Spleen (tissue), 11 donors: ENCODE results near the gene UNC45B. TPM values are rescaled to one million over a fixed set of nuclear protein-coding genes. Genes with fewer than 3 reads are reported as not detected.

Experiments
- DNase-seq: peaks from one replicate; pipeline ENCODE4 v3.0.0-alpha.2; 2020
- H3K27ac ChIP-seq, 8 donors: fragments of 200-600 bp; sonication (generic) in 7 of 8; 1 replicate in 4 of 8; 2 replicates in 4 of 8; pipeline versions ENCODE4 v1.5.0 to v1.8.0; 2016 to 2021; ENCODE audit warnings: inconsistent platforms in 4 of 8, mild to moderate bottlenecking in 4 of 8, moderate library complexity in 1 of 8
- H3K27me3 ChIP-seq, 7 donors: fragments of 200-600 bp; sonication (generic) in 6 of 7; replicated peaks in 1 of 7; 1 replicate in 4 of 7; 2 replicates in 3 of 7; pipeline versions ENCODE4 v1.5.0 to v1.8.0; 2016 to 2021; ENCODE audit warnings: inconsistent platforms in 3 of 7, mild to moderate bottlenecking in 1 of 7
- H3K36me3 ChIP-seq, 6 donors: fragments of 200-600 bp; sonication (generic) in 5 of 6; 1 replicate in 4 of 6; 2 replicates in 2 of 6; pipeline versions ENCODE4 v1.5.0 to v1.8.0; 2016 to 2021; ENCODE audit warnings: inconsistent platforms in 2 of 6
- H3K4me1 ChIP-seq, 6 donors: fragments of 200-600 bp; sonication (generic) in 5 of 6; 1 replicate in 3 of 6; 2 replicates in 3 of 6; pipeline versions ENCODE4 v1.5.0 to v1.8.0; 2016 to 2021; ENCODE audit warnings: inconsistent platforms in 3 of 6
- H3K4me3 ChIP-seq, 8 donors: fragments of 200-600 bp; sonication (generic) in 7 of 8; 1 replicate in 4 of 8; 2 replicates in 4 of 8; pipeline versions ENCODE4 v1.5.0 to v1.8.0; 2016 to 2021; ENCODE audit warnings: inconsistent platforms in 4 of 8, mild to moderate bottlenecking in 4 of 8, moderate library complexity in 2 of 8
- H3K9me3 ChIP-seq, 8 donors: fragments of 200-600 bp; sonication (generic) in 7 of 8; 1 replicate in 4 of 8; 2 replicates in 4 of 8; pipeline versions ENCODE4 v1.5.0 to v1.8.0; 2016 to 2021; ENCODE audit warnings: inconsistent platforms in 4 of 8
- CTCF ChIP-seq, 11 experiments: fragments of 200-600 bp in 7 of 11; fragments of 450-650 bp in 4 of 11; sonication (generic) in 4 of 11; IDR thresholded peaks in 8 of 11; conservative IDR thresholded peaks in 3 of 11; 1 replicate in 7 of 11; 2 replicates in 4 of 11; pipeline versions ENCODE4 v1.4.0 to v1.8.0; 2016 to 2021; ENCODE audit warnings: antibody characterized with exemption in 11 of 11, inconsistent platforms in 4 of 11, mild to moderate bottlenecking in 1 of 11
- POLR2A ChIP-seq, 3 donors: fragments of 450-650 bp; IDR thresholded peaks; one replicate each; pipeline ENCODE4 v1.5.1; 2017; ENCODE audit warnings: antibody characterized with exemption in 3 of 3, mild to moderate bottlenecking in 1 of 3
- POLR2AphosphoS5 ChIP-seq, 3 donors: sonication (generic); formaldehyde crosslinking; IDR thresholded peaks; one replicate each; pipeline ENCODE4 v1.5.1; 2017; ENCODE audit warnings: antibody characterized with exemption in 3 of 3
- WGBS, 5 donors: extraction: QIAGEN DNeasy Blood & Tissue Kit in 3 of 5; methylation state at CpG; one replicate each; pipeline versions ENCODE4 v1.1.5 to v1.1.7; 2013 to 2018; 5-methylcytosine and 5-hydroxymethylcytosine counted together
- intact Hi-C: fragments of 100-400 bp; cut with DNase I; formaldehyde crosslinking; loops from one replicate; pipeline ENCODE4 v1.15.0; 2023; ENCODE audit warnings: low total_unique reads
- polyA plus RNA-seq, 3 donors: library from polyadenylated mRNA; stranded (reverse); fragments of 200-250 nt; gene quantifications; one replicate each; pipeline ENCODE4 v1.2.1, GENCODE V29; 2013
- total RNA-seq, 7 donors: library from RNA; depleted of rRNA in 3 of 7; stranded (reverse); fragments of >200 nt in 3 of 7; fragmentation: NEBNext Ultra II Directional in 4 of 7; extraction: Animal tissue kit (Norgen Biotek cat#: 25700) in 4 of 7; gene quantifications; one replicate each; pipeline versions ENCODE4 v1.1.0 to v1.2.1, GENCODE V29; 2016 to 2021
- donor health status: healthy with polysubstance abuse.
- donor health status: DM: no; HTN: no; CAD: no; lungs with moderate emphysema.
- donor health status: DM: no; HTN: no; CAD: no.
- donor health status: Bipolar disorder and iron deficiency.
- donor health status: healthy.
- donor health status: DM: no; HTN: no; CAD: no.
- donor health status: DM: yes; HTN: yes; CAD: no.

The UNC45B gene
- total and polyA plus RNA-seq, 10 donors, result 0.08 to 3.9 (median 1.8) TPM

- Histone ChIP-seq H3K4me3 (peak within 1 kb of the TSS; percentile 89 to 100 (median 98)), H3K9me3 (no peaks in the 10 kb centered on the region), H3K36me3 (peaks cover 2 to 32% (median 26%) of the 10 kb centered on the region in 6 donors), H3K27ac (peak within 1 kb of the TSS in 6 of 8 donors; percentile 15 to 74 (median 59)), H3K27me3 (no peaks in the 10 kb centered on the region), H3K4me1 (peaks cover 6 to 40% (median 27%) of the 10 kb centered on the region in 6 donors)
- 0 to 1% (median 0%) methylated on average over 32 to 65 of the region's 65 CpGs for WGBS, 5 donors
- peak; percentile 97 for DNase-seq
- TF ChIP-seq CTCF (IDR thresholded peaks at IDR 0.05 in 8 of 11, conservative IDR thresholded peaks at IDR 0.05 in 3 of 11) (peak; percentile 77 to 97 (median 94)), POLR2AphosphoS5 (IDR thresholded peaks at IDR 0.05) (peak; percentile 80 to 90 (median 82)), POLR2A (IDR thresholded peaks at IDR 0.05) (no peak)
- intact Hi-C loops, result no loop called here
Observed at GRCh38 chr17:35141681-35142466, 5.7 kb upstream of the UNC45B start, which contains the start of gene NLE1. NLE1 (minus strand) TSS chr17:35142303; CDS start chr17:35142275, 28 bp downstream.

- WGBS, 5 donors, result 64 to 70% (median 65%) methylated on average over 8 of the region's 8 CpGs
- Histone ChIP-seq H3K9me3 (no peaks in the 10 kb centered on the region), H3K4me3 (peak overlapping the region in 6 of 8 donors; percentile 89 to 100 (median 98)), H3K27ac (peak overlapping the region in 4 of 8 donors; percentile 57 to 74 (median 67)), H3K36me3 (peaks cover 0 to 26% (median 20%) of the 10 kb centered on the region in 6 donors), H3K27me3 (no peaks in the 10 kb centered on the region), H3K4me1 (peaks cover 6 to 45% (median 29%) of the 10 kb centered on the region in 6 donors)
- TF ChIP-seq POLR2A (IDR thresholded peaks at IDR 0.05) (no peak), POLR2AphosphoS5 (IDR thresholded peaks at IDR 0.05) (no peak), CTCF (IDR thresholded peaks at IDR 0.05 in 8 of 11, conservative IDR thresholded peaks at IDR 0.05 in 3 of 11) (peak in 4 of 11 experiments; percentile 3 to 63 (median 46))
- DNase-seq, result no peak
- intact Hi-C loops, result no loop called here
Observed at GRCh38 chr17:35142467-35142796, 5.2 kb upstream of the UNC45B start.

- Histone ChIP-seq H3K9me3 (no peaks in the 10 kb centered on the region), H3K36me3 (peaks cover 0 to 2% (median 0%) of the 10 kb centered on the region in 6 donors), H3K27me3 (no peaks in the 10 kb centered on the region), H3K4me3 (no peak overlapping the region), H3K4me1 (peaks cover 6 to 55% (median 29%) of the 10 kb centered on the region in 6 donors), H3K27ac (no peak overlapping the region)
- intact Hi-C loops, result no loop called here
- no peak for DNase-seq
- TF ChIP-seq POLR2AphosphoS5 (IDR thresholded peaks at IDR 0.05) (no peak), CTCF (IDR thresholded peaks at IDR 0.05 in 8 of 11, conservative IDR thresholded peaks at IDR 0.05 in 3 of 11) (no peak), POLR2A (IDR thresholded peaks at IDR 0.05) (no peak)
- WGBS, 5 donors, result 84 to 94% (median 90%) methylated on average over 4 of the region's 4 CpGs
Observed at GRCh38 chr17:35144840-35145239, 2.8 kb upstream of the UNC45B start.

GRCh38 chr17:35146214-35146833 is 1.3 kb upstream of the UNC45B start:
- H3K27me3 ChIP-seq, result no peaks in the 10 kb centered on the region
- DNase-seq, result no peak
- peaks cover 1 to 41% (median 17%) of the 10 kb centered on the region in 6 donors for H3K4me1 ChIP-seq
- H3K9me3 ChIP-seq, result no peaks in the 10 kb centered on the region
- TF ChIP-seq POLR2AphosphoS5 (IDR thresholded peaks at IDR 0.05) (no peak), CTCF (IDR thresholded peaks at IDR 0.05 in 8 of 11, conservative IDR thresholded peaks at IDR 0.05 in 3 of 11) (no peak), POLR2A (IDR thresholded peaks at IDR 0.05) (no peak)
- H3K36me3 ChIP-seq, result no peaks in the 10 kb centered on the region
- intact Hi-C loops, result no loop called here
- 64 to 82% (median 79%) methylated on average over 4 of the region's 4 CpGs for WGBS, 5 donors
- no peak overlapping the region for H3K4me3 ChIP-seq
- H3K27ac ChIP-seq, result peak overlapping the region in 6 of 8 donors; percentile 41 to 82 (median 78)
